GM12878 (cell line): ENCODE results near the gene RNF121. TPM values are rescaled to one million over a fixed set of nuclear protein-coding genes. Genes with fewer than 3 reads are reported as not detected.

ENCODE experiments used
- ATAC-seq: fragments of 200-7000 bp; cut with Tn5 transposase; 3 replicates; pipeline ENCODE4 v1.9.1; 2020; ENCODE audit warnings: mild to moderate bottlenecking, moderate library complexity
- BruUV-seq: library from RNA; stranded (reverse); fragments of 400-500 nt; replicated peaks from 2 replicates; lab custom pipeline; 2021; lab: Mats Ljungman, UMichigan
- CTCF ChIA-PET: fragments of 300-600 bp; sonication (Branson Sonifier 250); formaldehyde crosslinking; extraction: SDS; loops from one replicate; lab custom pipeline; 2021; ENCODE audit warnings: inconsistent platforms; lab: Yijun Ruan, JAX
- POLR2A ChIA-PET: fragments of 350-600 bp; formaldehyde crosslinking; extraction: SDS; loops from one replicate; lab custom pipeline; 2021; ENCODE audit warnings: inconsistent platforms; lab: Charles Lee
- RAD21 ChIA-PET: fragments of 300-600 bp; sonication (Branson Sonifier 250); formaldehyde crosslinking; loops from one replicate; lab custom pipeline; 2023; ENCODE audit warnings: antibody characterized with exemption; ENCODE audit not compliant: unreplicated experiment; lab: Charles Lee
- SMC1A ChIA-PET: fragments of 300-600 bp; sonication (Branson Sonifier 250); formaldehyde crosslinking; loops from one replicate; lab custom pipeline; 2023; ENCODE audit not compliant: unreplicated experiment, uncharacterized antibody; lab: Charles Lee
- DNase-seq: peaks from one replicate; pipeline ENCODE4 v3.0.0-alpha.2; 2011; ENCODE audit warnings: low read depth, low spot score
- FAIRE-seq: peaks from 3 replicates; lab custom pipeline; 2011; peaks lifted over from hg19 to GRCh38; lab: Jason Lieb, UNC
- H2AFZ ChIP-seq: 2 replicates; pipeline ENCODE4 v1.6.0; 2011; ENCODE audit warnings: low read depth, low read length, control low read depth; ENCODE audit not compliant: control insufficient read depth
- H3K27ac ChIP-seq: 2 replicates; pipeline ENCODE4 v1.5.1; 2011; ENCODE audit warnings: control low read depth; ENCODE audit not compliant: control insufficient read depth, insufficient read depth
- H3K27me3 ChIP-seq, 2 experiments: replicated peaks in 1 of 2; 2 replicates each; pipeline versions ENCODE4 v1.6.0 to v1.6.1; 2011; ENCODE audit warnings: low read length in 1 of 2; ENCODE audit not compliant: control insufficient read depth in 2 of 2, insufficient read depth in 2 of 2
- H3K36me3 ChIP-seq, 2 experiments: 2 replicates each; pipeline ENCODE4 v1.5.1; 2011; ENCODE audit warnings: low read length in 1 of 2; ENCODE audit not compliant: control insufficient read depth in 2 of 2, insufficient read depth in 2 of 2
- H3K4me1 ChIP-seq: 2 replicates; pipeline ENCODE4 v1.6.1; 2011; ENCODE audit warnings: mild to moderate bottlenecking, low read length, moderate library complexity, mixed read lengths; ENCODE audit not compliant: control insufficient read depth, insufficient read depth
- H3K4me2 ChIP-seq: 2 replicates; pipeline ENCODE4 v1.6.0; 2011; ENCODE audit warnings: control low read depth; ENCODE audit not compliant: control insufficient read depth, insufficient read depth
- H3K4me3 ChIP-seq: fragments of 200-600 bp; sonication (generic); 2 replicates; pipeline ENCODE4 v1.5.1; 2016
- H3K79me2 ChIP-seq: 2 replicates; pipeline ENCODE4 v1.6.0; 2011; ENCODE audit warnings: low read length; ENCODE audit not compliant: control insufficient read depth, insufficient read depth
- H3K9ac ChIP-seq: 2 replicates; pipeline ENCODE4 v1.8.0; 2011; ENCODE audit warnings: low read length, control low read depth, mixed read lengths; ENCODE audit not compliant: control insufficient read depth, insufficient read depth
- H3K9me3 ChIP-seq: replicated peaks from 3 replicates; pipeline ENCODE4 v1.5.1; 2011; ENCODE audit warnings: mild to moderate bottlenecking, low read length; ENCODE audit not compliant: control insufficient read depth, insufficient read depth
- H4K20me1 ChIP-seq: 2 replicates; pipeline ENCODE4 v1.6.0; 2011; ENCODE audit not compliant: control insufficient read depth, insufficient read depth
- BMI1 ChIP-seq: fragments of 450-650 bp; IDR thresholded peaks from 2 replicates; pipeline ENCODE4 v1.6.1; 2016; ENCODE audit warnings: mild to moderate bottlenecking, moderate library complexity, borderline replicate concordance
- PBX3 ChIP-seq: IDR thresholded peaks from 2 replicates; pipeline ENCODE4 v1.6.1; 2011; ENCODE audit warnings: mild to moderate bottlenecking, low read depth, low read length, moderate library complexity; ENCODE audit not compliant: insufficient replicate concordance
- POLR2A ChIP-seq: IDR thresholded peaks from 2 replicates; pipeline ENCODE4 v1.6.1; 2011; ENCODE audit warnings: low read depth, mild to moderate bottlenecking, low read length
- POLR2AphosphoS2 ChIP-seq: IDR thresholded peaks from 2 replicates; pipeline ENCODE4 v1.6.1; 2011; ENCODE audit warnings: low read depth, mild to moderate bottlenecking, low read length, improper control_type of control experiment, moderate library complexity
- WGBS: methylation state at CpG from one replicate; pipeline ENCODE4 v1.1.6; 2016; ENCODE audit warnings: low lambda C conversion rate; ENCODE audit not compliant: insufficient replicate concordance, insufficient coverage; ENCODE audit errors: missing lambda C conversion rate; 5-methylcytosine and 5-hydroxymethylcytosine counted together
- in situ Hi-C: fragments of 300-500 bp; cut with MboI; formaldehyde crosslinking; loops from 9 replicates; pipeline ENCODE4 v1.14.3; 2018; ENCODE audit warnings: mixed read lengths
- intact Hi-C: fragments of 100-400 bp; cut with micrococcal nuclease; formaldehyde crosslinking; loops from one replicate; pipeline ENCODE4 v1.14.2; 2022; ENCODE audit not compliant: unreplicated experiment
- polyA plus RNA-seq, 11 experiments: library from polyadenylated mRNA; depleted of rRNA in 4 of 11; unstranded in 6 of 11; stranded (reverse) in 5 of 11; fragments of >200 nt; fragmentation: Nextera tagmentation in 4 of 11; fragmentation: Illumina TruSeq in 1 of 11; extraction: Ambion mirVana in 4 of 11; extraction: Trizol in 1 of 11; gene quantifications; 1 replicate in 1 of 11; 2 replicates in 10 of 11; pipeline versions ENCODE4 v1.2.1 to v1.2.3, GENCODE V29; 2011 to 2016; ENCODE audit warnings: inconsistent platforms in 2 of 11, missing spikeins in 2 of 11, low read depth in 1 of 11
- total RNA-seq, 4 experiments: library from RNA; depleted of rRNA in 3 of 4; stranded (reverse); fragments of >200 nt in 3 of 4; fragmentation: Illumina TruSeq in 1 of 4; extraction: Trizol in 1 of 4; gene quantifications; 2 replicates each; pipeline versions ENCODE4 v1.2.1 to v1.2.3, GENCODE V29; 2013 to 2021

The RNF121 gene
- total and polyA plus RNA-seq, 10 of the 15 experiments (the other 5 are each of a cell fraction or from before 2014, with no cell fraction given), result 8.6 to 73.7 (median 32.7) TPM

GRCh38 chr11:72012091-72012630 lies 83.3 kb downstream of the RNF121 start:
- no peak for FAIRE-seq
- POLR2A ChIA-PET, result no interaction called here
- intact Hi-C loops, result no loop called here
- Histone ChIP-seq H3K4me3 (no peak overlapping the region), H3K4me2 (no peak overlapping the region), H3K27me3 (no peaks in the 10 kb centered on the region), H3K79me2 (no peaks in the 10 kb centered on the region), H3K36me3 (peaks cover 51 to 69% of the 10 kb centered on the region in 2 experiments), H3K4me1 (no peaks in the 10 kb centered on the region), H4K20me1 (0 out of 2 replicates have a peak, but pooled peaks cover 3% of the 10 kb centered on the region), H3K27ac (no peak overlapping the region), H2AFZ (no peak overlapping the region)
- BruUV-seq, result no TSS peak
- CTCF ChIA-PET, result interaction anchor here (0.6 to 9.0 kb wide), 3 partner anchors 12 to 34 kb away, joined by 3 to 138 read pairs (median 3); no protein-coding TSS in a partner anchor
- WGBS, result 55% methylated on average over 5 of the region's 5 CpGs
- RAD21 ChIA-PET, result interaction anchor here (4.5 kb wide), 1 partner anchor 34 kb away, joined by 51 read pairs; no protein-coding TSS in a partner anchor
- TF ChIP-seq POLR2AphosphoS2 (peak; percentile 27; the same call in 1 of the 2 replicates), POLR2A (peak; percentile 35; the same call in 1 of the 2 replicates), PBX3 (no peak), BMI1 (no peak)
- TF ChIP-seq, all 136 proteins: peak for 2
- DNase-seq (no peak), ATAC-seq (no peak)
- SMC1A ChIA-PET, result interaction anchor here (1.7 to 7.3 kb wide), 2 partner anchors 35 to 419 kb away, joined by 4 to 64 read pairs; no protein-coding TSS in a partner anchor
- in situ Hi-C loops, result no loop called here
- H3K9ac ChIP-seq, result no peak overlapping the region
- H3K9me3 ChIP-seq, result no peaks in the 10 kb centered on the region
